Mesendoderm (in vitro differentiated cells): ENCODE data around the gene LSM5.
A peak's percentile ranks its signal among the peaks of the same experiment; 100 is the strongest.
"Not testable (repeated sequence)": the region's sequence is repeated elsewhere in the genome, so short reads cannot be mapped to it uniquely, and the experiment has no call there.

ENCODE experiments used
- DNase-seq: peaks from one replicate; pipeline ENCODE4 v3.0.0; 2013
- H2AK5ac ChIP-seq: 2 replicates; pipeline ENCODE4 v1.6.1; 2013; ENCODE audit warnings: low read length, inconsistent platforms
- H2BK120ac ChIP-seq: 2 replicates; pipeline ENCODE4 v1.6.1; 2013; ENCODE audit warnings: low read depth, mild to moderate bottlenecking, low read length, moderate library complexity, mixed read lengths
- H2BK15ac ChIP-seq: replicated peaks from 2 replicates; pipeline ENCODE4 v1.6.1; 2013; ENCODE audit warnings: low read depth, mild to moderate bottlenecking, moderate library complexity
- H2BK5ac ChIP-seq: 2 replicates; pipeline ENCODE4 v1.6.1; 2013; ENCODE audit warnings: low read length, inconsistent platforms
- H3K18ac ChIP-seq: 2 replicates; pipeline ENCODE4 v1.6.1; 2013; ENCODE audit warnings: mild to moderate bottlenecking, low read length, mixed read lengths
- H3K23ac ChIP-seq: one replicate; pipeline ENCODE4 v1.6.1; 2013; ENCODE audit warnings: low read length
- H3K27ac ChIP-seq: 2 replicates; pipeline ENCODE4 v1.5.1; 2013; ENCODE audit warnings: low read depth, mild to moderate bottlenecking, inconsistent platforms, low read length, moderate library complexity
- H3K27me3 ChIP-seq: 2 replicates; pipeline ENCODE4 v1.6.1; 2013; ENCODE audit warnings: low read length, control low read depth, mild to moderate bottlenecking, inconsistent platforms; ENCODE audit not compliant: insufficient read depth, poor library complexity
- H3K36me3 ChIP-seq: 2 replicates; pipeline ENCODE4 v1.6.1; 2013; ENCODE audit warnings: low read length, inconsistent platforms; ENCODE audit not compliant: control insufficient read depth, insufficient read depth
- H3K4ac ChIP-seq: one replicate; pipeline ENCODE4 v1.6.1; 2013; ENCODE audit warnings: low read depth, mild to moderate bottlenecking, low read length, moderate library complexity
- H3K4me1 ChIP-seq: 2 replicates; pipeline ENCODE4 v1.6.1; 2013; ENCODE audit warnings: low read depth, low read length, inconsistent platforms; ENCODE audit not compliant: control insufficient read depth
- H3K4me2 ChIP-seq: 2 replicates; pipeline ENCODE4 v1.6.1; 2013; ENCODE audit warnings: low read length
- H3K4me3 ChIP-seq: 2 replicates; pipeline ENCODE4 v1.5.1; 2013; ENCODE audit warnings: mild to moderate bottlenecking, low read length
- H3K56ac ChIP-seq: one replicate; pipeline ENCODE4 v1.6.1; 2013; ENCODE audit warnings: low read length
- H3K79me1 ChIP-seq: 2 replicates; pipeline ENCODE4 v1.6.1; 2013; ENCODE audit warnings: low read length, inconsistent platforms
- H3K79me2 ChIP-seq: 2 replicates; pipeline ENCODE4 v1.6.1; 2013; ENCODE audit warnings: mild to moderate bottlenecking, low read length; ENCODE audit not compliant: control insufficient read depth, insufficient read depth
- H3K9ac ChIP-seq: 2 replicates; pipeline ENCODE4 v1.6.1; 2013; ENCODE audit warnings: low read length, inconsistent platforms
- H4K5ac ChIP-seq: one replicate; pipeline ENCODE4 v1.6.1; 2013; ENCODE audit warnings: low read length
- H4K8ac ChIP-seq: one replicate; pipeline ENCODE4 v1.6.1; 2013; ENCODE audit warnings: low read depth, mild to moderate bottlenecking, control low read depth, low read length, moderate library complexity
- WGBS: extraction: QIAGEN DNeasy Blood & Tissue Kit; methylation state at CpG from one replicate; pipeline ENCODE4 v1.1.7; 2013; ENCODE audit warnings: low lambda C conversion rate, missing lambda C conversion rate; ENCODE audit not compliant: insufficient coverage; ENCODE audit errors: extremely low coverage; 5-methylcytosine and 5-hydroxymethylcytosine counted together

The LSM5 gene

GRCh38 chr7:32470871-32471270 lies 19.3 kb downstream of the LSM5 start:
- Histone ChIP-seq H2BK5ac (no peak overlapping the region), H4K8ac (no peak overlapping the region), H3K27ac (no peak overlapping the region), H3K4ac (no peak overlapping the region), H3K36me3 (no peaks in the 10 kb centered on the region), H3K56ac (no peak overlapping the region), H3K4me1 (no peaks in the 10 kb centered on the region), H3K79me1 (no peaks in the 10 kb centered on the region), H3K4me3 (no peak overlapping the region), H2BK15ac (no peak overlapping the region), H3K27me3 (no peaks in the 10 kb centered on the region), H4K5ac (no peak overlapping the region), H2AK5ac (no peak overlapping the region), H3K4me2 (no peak overlapping the region), H3K79me2 (no peaks in the 10 kb centered on the region), H3K9ac (no peak overlapping the region), H3K23ac (no peak overlapping the region), H3K18ac (no peak overlapping the region), H2BK120ac (no peak overlapping the region)
- DNase-seq, result peak; percentile 22
- no CpG with 5 or more reads among the region's 5 CpGs for WGBS

GRCh38 chr7:32470004-32470403 lies 20.2 kb downstream of the LSM5 start:
- H3K4me2 ChIP-seq, H2BK15ac ChIP-seq, H3K4me1 ChIP-seq, H4K5ac ChIP-seq, H3K27ac ChIP-seq, H3K36me3 ChIP-seq, H3K23ac ChIP-seq, H2BK120ac ChIP-seq, H3K4ac ChIP-seq, H3K4me3 ChIP-seq, H2BK5ac ChIP-seq, H3K27me3 ChIP-seq, H3K9ac ChIP-seq, H3K18ac ChIP-seq, H3K79me1 ChIP-seq, DNase-seq, H2AK5ac ChIP-seq, H3K56ac ChIP-seq, H3K79me2 ChIP-seq, H4K8ac ChIP-seq: not testable (repeated sequence)
- no CpG with 5 or more reads among the region's 2 CpGs for WGBS

GRCh38 chr7:32464641-32465416 lies 25.4 kb downstream of the LSM5 start:
- H3K4me2 ChIP-seq, H3K79me2 ChIP-seq, H2BK5ac ChIP-seq, H3K79me1 ChIP-seq, DNase-seq, H3K9ac ChIP-seq, H3K27ac ChIP-seq, H2BK15ac ChIP-seq, H3K56ac ChIP-seq, H3K23ac ChIP-seq, H3K4me1 ChIP-seq, H3K18ac ChIP-seq, H2BK120ac ChIP-seq, H4K5ac ChIP-seq, H2AK5ac ChIP-seq, H3K36me3 ChIP-seq, H4K8ac ChIP-seq, H3K27me3 ChIP-seq, H3K4ac ChIP-seq, H3K4me3 ChIP-seq: not testable (repeated sequence)
- no CpG with 5 or more reads among the region's 30 CpGs for WGBS

- no peak overlapping the region for H2BK5ac ChIP-seq
- H2AK5ac ChIP-seq, result no peak overlapping the region
- no peak overlapping the region for H3K4me3 ChIP-seq
- H3K18ac ChIP-seq, result no peak overlapping the region
- no peaks in the 10 kb centered on the region for H3K79me1 ChIP-seq
- H3K56ac ChIP-seq, result no peak overlapping the region
- no peak overlapping the region for H3K9ac ChIP-seq
- no peaks in the 10 kb centered on the region for H3K27me3 ChIP-seq
- no peak overlapping the region for H4K5ac ChIP-seq
- H3K36me3 ChIP-seq, result no peaks in the 10 kb centered on the region
- H4K8ac ChIP-seq, result no peak overlapping the region
- WGBS, result no CpG with 5 or more reads among the region's 1 CpG
- no peak overlapping the region for H3K23ac ChIP-seq
- no peak overlapping the region for H3K4ac ChIP-seq
- H2BK120ac ChIP-seq, result no peak overlapping the region
- H2BK15ac ChIP-seq, result no peak overlapping the region
- no peak overlapping the region for H3K4me2 ChIP-seq
- H3K79me2 ChIP-seq, result no peaks in the 10 kb centered on the region
- DNase-seq, result no peak
- H3K4me1 ChIP-seq, result no peaks in the 10 kb centered on the region
- no peak overlapping the region for H3K27ac ChIP-seq
These were observed 27.2 kb downstream of the LSM5 start for GRCh38 chr7:32462977-32463376.

- H3K18ac ChIP-seq, result no peak overlapping the region
- no peak overlapping the region for H3K27ac ChIP-seq
- no peaks in the 10 kb centered on the region for H3K79me1 ChIP-seq
- H3K36me3 ChIP-seq, result no peaks in the 10 kb centered on the region
- no peaks in the 10 kb centered on the region for H3K4me1 ChIP-seq
- H3K4ac ChIP-seq, result no peak overlapping the region
- no peak overlapping the region for H3K9ac ChIP-seq
- H2AK5ac ChIP-seq, result no peak overlapping the region
- H3K27me3 ChIP-seq, result no peaks in the 10 kb centered on the region
- H3K56ac ChIP-seq, result no peak overlapping the region
- no peak overlapping the region for H4K5ac ChIP-seq
- no peak for DNase-seq
- no peak overlapping the region for H3K4me2 ChIP-seq
- no peak overlapping the region for H4K8ac ChIP-seq
- H3K79me2 ChIP-seq, result no peaks in the 10 kb centered on the region
- H3K23ac ChIP-seq, result no peak overlapping the region
- no peak overlapping the region for H3K4me3 ChIP-seq
- no peak overlapping the region for H2BK120ac ChIP-seq
- no peak overlapping the region for H2BK5ac ChIP-seq
- H2BK15ac ChIP-seq, result no peak overlapping the region
These were observed 27.7 kb downstream of the LSM5 start for GRCh38 chr7:32462451-32462850.

GRCh38 chr7:32461484-32461883 lies 28.7 kb downstream of the LSM5 start:
- Histone ChIP-seq H3K4me3 (no peak overlapping the region), H4K8ac (no peak overlapping the region), H3K18ac (no peak overlapping the region), H3K56ac (no peak overlapping the region), H3K9ac (no peak overlapping the region), H3K4me2 (no peak overlapping the region), H3K79me2 (no peaks in the 10 kb centered on the region), H3K27me3 (no peaks in the 10 kb centered on the region), H3K4ac (no peak overlapping the region), H2BK120ac (no peak overlapping the region), H2BK15ac (no peak overlapping the region), H3K23ac (no peak overlapping the region), H3K27ac (no peak overlapping the region), H3K36me3 (no peaks in the 10 kb centered on the region), H4K5ac (no peak overlapping the region), H2AK5ac (no peak overlapping the region), H2BK5ac (no peak overlapping the region), H3K79me1 (no peaks in the 10 kb centered on the region), H3K4me1 (no peaks in the 10 kb centered on the region)
- no peak for DNase-seq
- no CpG with 5 or more reads among the region's 2 CpGs for WGBS
